ENCODE measurements around the gene ST3GAL2.

DNA sequence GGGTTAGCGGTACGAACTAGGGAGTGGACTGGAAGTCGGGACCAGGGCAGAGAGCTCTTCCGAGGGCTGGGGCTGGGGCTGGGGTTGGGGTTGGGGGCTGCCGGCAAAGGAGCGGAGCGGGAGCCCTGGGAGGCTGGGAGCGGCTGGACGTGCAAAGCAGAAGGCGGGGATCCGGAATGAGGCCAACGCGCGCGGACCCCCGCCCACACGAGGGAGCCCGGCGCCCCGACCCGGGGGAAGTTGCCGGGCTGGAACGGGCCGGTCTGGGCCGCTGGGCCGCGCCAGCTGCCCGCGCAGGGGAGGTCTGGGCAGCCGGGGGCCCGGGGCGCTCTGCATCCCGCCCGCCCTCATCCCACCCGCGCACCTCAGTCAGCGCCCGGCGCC is 323 bp downstream of the ST3GAL2 start:
- TF ChIP-seq RAD21 (IDR thresholded peaks at IDR 0.05; ENCODE audit: low read depth) (no peak), CEBPB (IDR thresholded peaks at IDR 0.05) (no peak), CREB1 (IDR thresholded peaks at IDR 0.05; ENCODE audit: low read depth) (no peak), YY1 (IDR thresholded peaks at IDR 0.05; ENCODE audit: low read depth) (no peak)
- TF ChIP-seq, protein P1, sequence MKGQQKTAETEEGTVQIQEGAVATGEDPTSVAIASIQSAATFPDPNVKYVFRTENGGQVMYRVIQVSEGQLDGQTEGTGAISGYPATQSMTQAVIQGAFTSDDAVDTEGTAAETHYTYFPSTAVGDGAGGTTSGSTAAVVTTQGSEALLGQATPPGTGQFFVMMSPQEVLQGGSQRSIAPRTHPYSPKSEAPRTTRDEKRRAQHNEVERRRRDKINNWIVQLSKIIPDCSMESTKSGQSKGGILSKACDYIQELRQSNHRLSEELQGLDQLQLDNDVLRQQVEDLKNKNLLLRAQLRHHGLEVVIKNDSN (IDR thresholded peaks at IDR 0.05), result no peak
